ENCODE measurements around the gene TGFBR3L.

- TF ChIP-seq CTCF (IDR thresholded peaks at IDR 0.05) (no peak), EZH2 (IDR thresholded peaks at IDR 0.05) (no peak)
Observed at GRCh38 chr19:7879836-7880235, 34.8 kb upstream of the TGFBR3L start.

All from neural progenitor cell (in vitro differentiated cells).